Cardiac septum (tissue), 1 donor: Measurements from ENCODE around the gene GIN1. TPM values are rescaled to one million over a fixed set of nuclear protein-coding genes. Genes with fewer than 3 reads are reported as not detected.
"Not testable (repeated sequence)": the region's sequence is repeated elsewhere in the genome, so short reads cannot be mapped to it uniquely, and the experiment has no call there.

Experiments used
- DNase-seq: peaks from one replicate; pipeline ENCODE4 v3.0.0-alpha.2; 2020; ENCODE audit warnings: low spot score
- intact Hi-C: fragments of 100-400 bp; cut with DNase I; formaldehyde crosslinking; loops from one replicate; pipeline ENCODE4 v1.14.0; 2022
- total RNA-seq: library from RNA; stranded (reverse); fragmentation: NEBNext Ultra II Directional; extraction: Animal tissue kit (Norgen Biotek cat#: 25700); gene quantifications from one replicate; pipeline ENCODE4 v1.2.1, GENCODE V29; 2021
- donor health status: DM: no; HTN: no; CAD: no.

Gene GIN1
- total RNA-seq, 1 donor from 2014 or later, result 14.8 TPM

DNA sequence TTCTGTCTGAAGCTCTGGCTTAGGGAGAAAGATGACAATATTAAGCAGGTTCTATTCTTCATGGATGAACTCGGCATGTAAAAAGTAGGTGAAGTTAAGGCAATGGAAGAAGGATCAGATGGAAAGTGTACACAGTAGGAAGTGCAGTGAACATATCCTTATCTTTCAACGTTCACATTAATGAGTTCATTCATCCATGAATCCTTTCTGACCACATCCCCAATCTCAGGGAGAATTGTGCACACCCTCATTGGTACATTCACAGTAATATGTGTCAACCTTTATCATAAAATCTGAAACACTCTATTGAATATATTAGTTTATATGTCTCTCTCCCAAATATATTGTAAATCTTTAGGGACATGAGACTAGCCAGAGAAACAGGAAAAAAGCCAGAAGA lies 5.5 kb downstream of the GIN1 start:
- intact Hi-C loops, result loop anchor here (10.0 kb wide), 1 partner anchor 530 kb away; no protein-coding TSS in a partner anchor

DNA sequence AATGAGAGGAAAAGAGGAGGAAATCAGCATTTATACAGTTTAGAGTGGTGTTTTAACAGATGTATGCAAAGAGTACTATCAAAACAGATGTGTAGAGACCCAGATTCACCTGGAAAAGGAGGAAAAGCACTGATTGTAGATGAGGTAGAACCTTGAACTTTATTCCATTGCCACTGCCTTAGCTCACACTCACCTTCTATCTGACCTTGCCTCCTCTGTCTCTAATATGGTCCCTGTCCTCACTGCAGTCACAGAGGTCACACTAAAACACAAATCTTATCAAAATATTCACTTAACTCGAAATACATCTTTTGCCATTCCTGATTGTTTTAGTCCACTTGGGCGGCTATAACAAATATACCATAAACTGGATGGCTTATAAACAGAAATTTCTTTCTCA lies 7.0 kb downstream of the GIN1 start:
- no peak for DNase-seq
- intact Hi-C loops, result loop anchor here (10.0 kb wide), 1 partner anchor 528 kb away; no protein-coding TSS in a partner anchor

More for the DNA sequence above, 5.5 kb downstream of the GIN1 start:
- no peak for DNase-seq

DNA sequence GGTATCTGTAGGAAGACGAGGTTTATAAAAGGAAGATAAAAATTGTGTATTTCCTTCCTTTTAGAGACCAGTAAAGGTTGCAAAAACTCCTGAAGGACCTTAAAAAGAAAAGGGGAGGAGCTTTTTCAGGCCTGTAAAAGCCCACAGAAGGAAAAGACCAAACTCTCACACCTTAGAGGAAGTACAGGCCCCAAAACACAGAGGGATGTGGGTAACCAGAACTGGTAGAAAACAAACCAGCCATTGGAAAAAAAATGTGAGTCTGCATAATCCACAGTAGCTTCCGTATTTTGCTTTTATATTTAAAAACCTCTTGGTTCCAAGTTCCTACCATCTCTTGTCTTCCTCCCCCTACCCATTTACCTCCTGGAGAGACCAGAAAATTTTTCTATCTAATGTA lies 8.5 kb downstream of the GIN1 start:
- no peak for DNase-seq
- intact Hi-C loops, result loop anchor here (10.0 kb wide), 1 partner anchor 527 kb away; no protein-coding TSS in a partner anchor

DNA sequence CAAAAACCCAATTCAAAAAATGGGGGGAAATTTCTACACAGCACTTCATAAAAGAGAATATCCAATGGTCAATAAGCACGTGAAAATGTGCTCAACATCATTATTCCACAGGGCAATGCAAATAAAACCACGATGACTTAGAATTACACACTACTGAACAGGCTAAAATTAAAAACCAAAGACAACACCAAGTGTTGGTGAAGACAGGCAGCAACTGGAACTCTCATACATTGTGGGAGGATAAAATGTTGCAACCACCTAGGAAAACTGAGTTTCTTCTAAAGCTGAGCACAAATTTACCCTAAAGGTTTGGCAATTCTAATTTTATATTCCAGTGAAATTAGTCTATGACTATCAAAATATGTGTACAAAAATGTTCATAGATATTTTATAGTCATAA lies 9.5 kb downstream of the GIN1 start:
- DNase-seq, result no peak
- intact Hi-C loops, result loop anchor here (10.0 kb wide), 1 partner anchor 526 kb away; no protein-coding TSS in a partner anchor

DNA sequence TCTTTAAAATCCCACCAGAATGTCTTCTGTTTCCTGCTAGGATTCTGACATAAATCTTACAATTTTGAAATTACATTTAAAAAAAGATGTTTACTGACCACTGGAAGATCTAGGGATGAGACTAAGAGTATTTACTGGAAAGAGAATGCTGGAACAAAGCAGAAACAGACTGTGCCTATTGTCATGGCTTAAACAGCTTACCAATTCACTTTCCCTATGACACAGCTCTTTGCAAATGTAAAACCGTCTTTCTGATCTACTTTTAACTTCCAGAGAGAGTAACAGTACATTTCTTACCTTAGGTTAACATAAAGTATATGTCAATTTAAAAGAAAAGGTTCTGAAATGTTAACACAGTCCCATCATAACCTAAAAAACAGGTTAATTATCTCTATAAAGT lies 10.7 kb downstream of the GIN1 start:
- intact Hi-C loops, result no loop called here
- DNase-seq, result no peak

DNA sequence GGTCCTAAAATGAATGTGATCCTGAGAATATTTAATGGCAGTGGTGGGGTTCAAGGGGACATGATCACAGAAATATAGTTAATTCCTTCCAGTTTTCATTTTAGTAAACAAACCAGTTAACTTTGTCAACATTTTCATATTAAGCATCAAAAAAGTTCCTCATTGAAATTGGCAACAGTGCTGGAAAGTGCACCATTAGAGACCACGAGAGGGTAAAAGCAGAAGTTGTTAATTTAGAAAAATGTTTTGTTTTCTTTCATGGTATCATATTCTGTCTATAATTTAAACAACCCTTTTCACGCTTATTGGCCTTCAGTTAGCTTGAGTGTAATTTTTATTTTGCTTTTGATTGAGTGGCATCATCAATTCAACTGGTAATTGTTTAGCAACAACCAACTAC lies 11.9 kb downstream of the GIN1 start:
- intact Hi-C loops, result no loop called here
- DNase-seq, result no peak

DNA sequence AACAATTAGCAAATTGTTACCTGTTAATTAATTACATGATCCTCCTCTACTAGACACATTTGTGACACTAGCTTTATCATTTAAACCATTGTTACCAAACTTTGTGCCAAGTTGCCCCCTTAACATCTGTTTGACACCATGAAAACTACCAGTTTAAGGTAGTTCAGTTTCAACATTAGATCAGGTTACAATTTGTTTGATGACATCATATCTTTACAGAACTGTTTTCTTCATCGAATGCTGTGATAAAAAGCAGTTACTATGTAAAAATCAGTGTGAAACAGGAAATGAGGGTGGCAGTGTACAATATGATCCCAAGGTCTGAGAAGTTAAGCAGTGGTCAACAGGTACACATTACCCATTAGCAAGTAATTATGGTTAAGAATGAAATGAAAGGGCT lies 17.7 kb downstream of the GIN1 start:
- no peak for DNase-seq
- intact Hi-C loops, result no loop called here

DNA sequence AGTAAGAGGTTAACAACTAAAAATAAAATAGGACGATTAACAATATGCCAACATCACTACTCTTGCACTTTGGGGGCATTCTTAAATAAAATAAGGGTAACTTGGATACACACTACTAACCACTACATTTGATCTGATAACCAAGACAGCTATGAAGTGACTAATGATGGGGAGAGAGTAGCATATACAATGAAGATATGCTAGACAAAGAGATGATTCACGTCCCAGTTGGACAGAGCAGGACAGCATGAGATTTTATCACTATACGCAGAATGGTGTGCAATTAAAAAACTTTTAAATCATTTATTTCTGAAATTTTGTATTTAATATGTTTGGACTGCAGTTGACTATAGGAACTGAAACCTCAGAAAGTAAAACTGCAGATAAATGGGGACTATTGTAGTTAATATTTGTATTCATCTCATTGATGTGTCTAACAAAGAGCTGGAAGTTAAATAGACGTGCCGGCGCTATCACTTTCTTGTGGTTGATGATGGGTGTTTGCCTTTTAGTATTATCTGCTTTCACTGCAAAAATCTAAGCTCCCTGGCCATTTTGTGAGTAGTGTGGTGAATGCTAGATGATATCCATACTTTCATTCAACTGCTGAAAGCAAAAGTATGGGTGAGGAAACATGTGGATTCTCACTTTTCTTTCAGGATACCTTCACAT lies 18.7 kb downstream of the GIN1 start:
- intact Hi-C loops, result no loop called here
- no peak for DNase-seq

DNA sequence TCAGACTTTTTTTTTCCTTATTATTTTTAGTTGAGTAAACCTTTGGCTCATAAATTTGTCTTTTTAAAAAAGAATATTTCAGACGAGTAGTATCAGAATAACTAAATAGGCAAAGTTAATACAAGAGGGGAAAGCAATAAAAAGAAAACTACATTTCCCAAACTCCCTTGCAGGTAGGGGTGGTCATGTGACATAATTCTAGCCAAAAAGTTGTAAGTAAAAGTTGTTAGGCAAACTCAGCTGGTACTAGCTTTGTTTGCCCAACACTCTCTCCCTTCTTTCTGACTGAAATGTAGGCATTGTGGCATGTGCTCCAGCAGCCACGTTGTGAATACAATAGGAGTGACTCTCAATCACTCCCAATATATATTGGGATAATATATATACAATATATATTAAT lies 20.9 kb downstream of the GIN1 start:
- DNase-seq, result no peak

DNA sequence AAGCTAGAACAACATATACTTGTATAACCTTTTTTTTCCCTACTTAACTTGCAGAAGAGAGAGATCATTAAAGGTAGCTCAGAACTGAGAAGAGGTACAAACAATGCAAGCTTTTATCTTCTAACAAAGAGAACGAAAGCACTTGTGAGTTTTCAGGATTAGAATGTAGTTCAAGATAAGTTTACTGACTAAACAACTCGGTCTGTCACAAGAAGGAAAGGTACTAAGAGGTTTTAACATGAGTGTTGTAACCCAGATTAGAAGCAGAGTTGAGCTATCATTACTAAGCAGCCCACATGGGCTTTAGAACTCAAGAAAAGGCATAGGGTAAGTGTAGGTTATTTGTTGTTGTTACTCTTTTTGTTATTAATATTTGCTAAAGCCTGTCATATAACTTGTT lies 25.2 kb downstream of the GIN1 start:
- intact Hi-C loops, result no loop called here
- DNase-seq, result no peak

More for the DNA sequence above, 20.9 kb downstream of the GIN1 start:
- intact Hi-C loops, result no loop called here

DNA sequence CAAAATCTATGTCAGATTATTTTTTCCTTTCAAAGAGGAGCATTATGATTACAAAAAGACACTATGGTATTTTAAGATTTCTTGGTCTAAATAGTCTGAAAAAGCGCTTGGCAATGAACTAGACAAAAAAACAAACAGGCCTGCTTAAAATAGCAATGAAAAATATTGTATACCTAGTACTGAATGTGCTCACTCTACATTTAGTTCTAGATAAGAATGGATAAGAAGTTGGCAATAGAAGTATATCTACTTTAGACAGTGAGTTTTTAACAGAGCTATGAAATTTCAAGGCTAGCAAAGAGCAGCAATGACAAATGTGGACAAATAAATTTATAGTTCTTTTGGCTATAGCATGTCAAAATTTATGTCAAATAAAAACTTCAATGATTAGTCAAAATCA lies 26.2 kb downstream of the GIN1 start:
- DNase-seq, result no peak
- intact Hi-C loops, result no loop called here

DNA sequence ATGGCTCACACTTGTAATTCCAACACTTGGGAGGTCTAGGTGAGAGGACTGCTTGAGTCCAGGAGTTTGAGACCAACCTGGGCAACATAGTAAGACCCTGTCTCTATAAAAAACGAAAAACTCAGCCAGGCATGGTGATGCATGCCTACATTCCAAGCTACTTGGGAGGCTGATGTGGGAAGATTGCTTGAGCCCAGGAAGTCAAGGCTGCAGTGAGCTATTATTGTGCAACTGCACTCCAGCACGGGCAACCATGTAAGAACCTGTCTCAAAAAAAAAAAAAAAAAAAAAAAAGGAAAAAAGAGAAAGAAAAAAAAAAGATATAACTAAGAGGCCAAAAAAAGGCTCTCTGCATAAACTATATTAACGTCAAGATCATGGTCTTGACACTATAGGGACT lies 27.3 kb downstream of the GIN1 start:
- intact Hi-C loops, result no loop called here
- DNase-seq, result no peak

DNA sequence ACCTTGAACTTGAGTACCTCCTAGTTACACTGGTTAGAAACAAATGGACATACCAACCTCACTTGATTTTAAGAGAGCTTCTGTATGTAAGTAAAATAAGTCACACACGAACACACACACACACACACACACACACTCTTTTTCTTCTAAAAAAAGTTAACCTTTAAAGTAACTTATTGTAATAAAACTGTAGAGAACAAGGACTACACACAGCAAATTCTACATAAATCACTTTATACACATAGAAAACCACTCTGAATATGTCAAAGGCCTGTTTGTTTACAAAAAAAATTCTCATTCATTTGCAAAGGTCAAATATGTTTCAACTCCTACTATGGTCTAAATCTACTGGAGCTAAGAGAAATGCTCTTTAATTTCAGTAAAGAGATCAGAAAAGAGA lies 29.1 kb downstream of the GIN1 start:
- no peak for DNase-seq
- intact Hi-C loops, result no loop called here

DNA sequence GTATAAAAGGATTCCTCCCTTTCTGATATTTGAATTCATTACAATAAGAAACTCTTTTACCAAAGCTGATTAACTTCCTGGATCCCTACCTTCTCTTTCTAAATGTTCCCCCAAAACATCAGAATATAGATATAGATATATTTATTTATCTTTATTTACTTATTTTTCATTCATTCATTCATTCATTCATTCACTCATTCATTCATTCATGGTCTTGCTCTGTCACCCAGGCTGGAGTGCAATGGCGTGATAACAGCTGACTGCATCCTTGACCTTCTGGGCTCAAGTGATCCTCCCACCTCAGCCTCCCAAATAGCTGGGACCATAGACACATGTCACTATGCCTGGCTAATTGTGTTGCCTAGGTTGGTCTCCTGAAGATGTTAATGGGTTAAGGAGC lies 30.7 kb downstream of the GIN1 start:
- intact Hi-C loops, result no loop called here
- no peak for DNase-seq

DNA sequence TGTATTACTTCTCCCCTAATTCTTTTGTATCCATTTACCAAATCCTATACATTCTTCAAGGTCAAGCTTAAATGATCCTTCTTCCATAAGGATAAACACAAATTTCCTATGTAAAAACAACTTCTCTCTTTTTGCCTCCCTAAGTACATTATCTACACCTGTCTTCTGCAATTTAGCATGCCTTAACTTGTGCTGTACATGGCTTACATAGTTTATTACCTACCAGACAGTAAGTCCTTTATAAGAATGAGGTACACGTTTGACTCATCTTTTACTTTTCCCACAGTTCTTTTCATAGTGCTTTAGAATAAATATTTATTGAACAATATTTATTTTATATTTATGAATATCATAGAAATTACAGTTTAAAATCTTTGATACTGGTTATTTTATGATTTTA lies 33.4 kb downstream of the GIN1 start:
- DNase-seq, result no peak
- intact Hi-C loops, result no loop called here

DNA sequence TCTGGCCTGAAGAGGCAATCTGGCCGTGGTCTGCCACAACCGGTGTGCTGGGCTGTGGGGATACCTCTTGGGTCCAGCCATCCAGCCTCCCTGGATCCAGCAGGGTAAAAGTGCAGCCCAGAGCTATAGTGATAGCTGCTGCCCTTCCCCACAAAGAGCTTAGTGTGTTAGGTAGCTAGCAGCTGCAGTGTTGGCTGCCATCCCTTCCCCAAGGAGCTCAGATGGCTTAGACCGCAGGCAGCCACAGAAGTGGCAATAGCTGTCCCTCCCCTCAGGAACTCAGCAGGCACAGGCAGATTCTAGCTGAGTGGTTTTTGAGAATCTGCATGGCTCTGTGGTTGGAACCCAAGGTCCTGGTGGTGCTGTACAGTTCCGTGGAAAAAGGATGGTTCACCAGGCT lies 40.1 kb downstream of the GIN1 start:
- DNase-seq, result no peak
- intact Hi-C loops, result no loop called here

DNA sequence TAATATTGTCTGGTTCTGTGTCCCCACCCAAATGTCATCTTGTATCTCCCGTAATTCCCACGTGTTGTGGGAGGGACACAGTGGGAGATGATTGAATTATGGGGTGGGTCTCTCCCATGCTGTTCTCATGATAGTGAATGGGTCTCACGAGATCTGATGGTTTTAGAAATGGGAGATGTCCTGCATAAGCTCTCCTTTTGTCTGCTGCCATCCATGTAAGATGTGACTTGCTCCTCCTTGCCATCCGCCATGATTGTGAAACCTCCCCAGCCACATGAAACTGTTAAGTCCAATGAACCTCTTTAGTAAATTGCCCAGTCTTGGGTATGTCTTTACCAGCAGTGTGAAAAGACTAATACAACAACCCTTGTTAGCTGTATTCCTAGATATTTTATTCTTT lies 44.5 kb downstream of the GIN1 start:
- intact Hi-C loops, result no loop called here
- DNase-seq, result no peak

DNA sequence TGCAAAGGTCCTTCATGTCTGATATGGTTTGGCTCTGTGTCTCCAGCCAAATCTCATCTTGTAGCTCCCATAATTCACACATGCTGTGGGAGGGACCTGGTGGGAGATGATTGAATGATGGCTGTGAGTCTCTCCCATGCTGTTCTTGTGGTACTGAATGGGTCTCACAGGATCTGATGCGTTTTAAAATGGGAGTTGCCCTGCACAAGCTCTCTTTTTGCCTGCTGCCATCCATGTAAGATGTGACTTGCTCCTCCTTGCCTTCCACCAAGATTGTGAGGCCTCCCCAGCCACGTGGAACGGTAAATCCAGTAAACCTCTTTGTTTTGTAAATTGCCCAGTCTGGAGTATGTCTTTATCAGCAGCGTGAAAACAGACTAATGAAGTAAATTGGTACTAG lies 46.4 kb downstream of the GIN1 start:
- DNase-seq, intact Hi-C loops: not testable (repeated sequence)

DNA sequence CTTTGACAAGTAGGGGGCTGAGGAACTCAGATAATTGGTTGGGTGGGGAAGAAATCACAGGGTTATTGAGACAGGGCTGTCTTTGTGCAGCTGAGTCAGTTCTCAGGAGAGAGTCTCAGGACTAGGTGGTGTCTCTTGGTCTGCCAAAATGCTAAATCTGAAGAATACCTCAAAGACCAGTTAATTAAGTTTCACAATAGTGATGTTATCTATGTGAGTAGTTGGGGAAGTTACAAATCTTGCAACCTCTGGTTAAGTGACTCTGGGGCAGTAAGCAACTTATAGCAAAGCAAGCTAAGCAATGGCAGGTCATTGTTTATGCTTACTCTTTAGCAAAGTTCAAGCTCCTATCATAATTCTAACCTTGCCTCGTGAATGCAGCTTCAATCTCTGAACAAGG lies 53.6 kb downstream of the GIN1 start:
- intact Hi-C loops, result no loop called here
- DNase-seq, result no peak

DNA sequence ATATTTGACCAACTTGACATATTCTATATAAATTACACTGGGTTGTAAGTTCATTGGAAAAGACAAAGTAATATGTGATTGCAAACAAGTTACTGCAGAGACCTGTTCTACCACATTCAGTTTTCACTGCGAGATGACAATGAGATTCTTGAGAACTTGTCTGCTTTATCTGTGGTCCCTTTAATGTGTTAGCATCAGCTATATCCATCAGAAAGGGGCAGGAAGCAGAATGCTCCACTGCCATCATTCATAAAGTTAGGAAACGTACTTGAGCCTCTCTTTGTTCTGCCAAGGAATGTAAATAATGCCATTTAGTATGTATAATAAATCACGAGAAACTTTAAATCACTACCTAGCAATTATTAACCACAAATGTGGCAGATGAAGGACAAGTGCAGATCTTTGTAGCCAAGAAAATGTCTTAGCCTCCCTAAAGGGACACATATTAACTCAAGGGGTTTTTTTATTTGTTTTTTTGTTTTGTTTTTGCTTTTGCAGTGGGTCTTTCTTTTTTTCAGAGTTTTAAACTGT lies 59.4 kb downstream of the GIN1 start:
- DNase-seq, result no peak

DNA sequence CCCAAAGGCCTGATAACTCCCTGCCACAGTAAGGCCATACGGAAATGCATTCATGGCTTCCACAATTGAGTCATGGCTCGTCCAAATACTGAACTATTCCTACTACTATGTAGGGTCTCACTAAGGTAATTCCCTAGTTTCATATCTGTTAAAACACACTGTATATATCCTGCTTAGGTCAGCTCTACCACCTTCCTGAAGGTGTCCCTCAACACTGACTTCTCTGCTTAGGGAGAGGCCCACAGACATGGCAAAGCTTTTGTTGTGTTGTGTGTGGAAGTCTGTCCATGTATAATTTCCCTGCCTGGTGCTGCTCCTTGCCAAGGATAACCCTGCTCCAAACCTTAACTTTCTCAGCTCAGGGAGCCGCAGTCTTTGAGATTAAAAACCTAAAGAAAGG lies 60.4 kb downstream of the GIN1 start:
- no peak for DNase-seq
- intact Hi-C loops, result no loop called here

More for the DNA sequence above, 59.4 kb downstream of the GIN1 start:
- intact Hi-C loops, result no loop called here
